BLaER1 treated with 17β-estradiol and CSF1 and Interleukin-3, amounts not matched to agents 10 nM and 100 nM (cell line): ENCODE results near the gene FLCN.

ENCODE experiments used
- H3K27ac ChIP-seq, 11 experiments: shearing (Covaris generic); formaldehyde crosslinking; 2 replicates each; pipeline ENCODE4 v1.8.1; 2022
- H3K27me3 ChIP-seq, 11 experiments: shearing (Covaris generic); formaldehyde crosslinking; 2 replicates each; pipeline ENCODE4 v1.8.1; 2022
- H3K36me3 ChIP-seq, 11 experiments: shearing (Covaris generic); formaldehyde crosslinking; 2 replicates each; pipeline ENCODE4 v1.8.1; 2022
- H3K4me1 ChIP-seq, 10 experiments: shearing (Covaris generic); formaldehyde crosslinking; 2 replicates each; pipeline ENCODE4 v1.8.1; 2022
- H3K4me2 ChIP-seq, 11 experiments: shearing (Covaris generic); formaldehyde crosslinking; 2 replicates each; pipeline ENCODE4 v1.8.1; 2022
- H3K4me3 ChIP-seq, 10 experiments: shearing (Covaris generic); formaldehyde crosslinking; 2 replicates each; pipeline ENCODE4 v1.8.1; 2022
- H3K9ac ChIP-seq, 11 experiments: shearing (Covaris generic); formaldehyde crosslinking; 2 replicates each; pipeline ENCODE4 v1.8.1; 2022
- H3K9me3 ChIP-seq, 11 experiments: shearing (Covaris generic); formaldehyde crosslinking; replicated peaks in 1 of 11; 2 replicates each; pipeline ENCODE4 v1.8.1; 2022
- H4K20me1 ChIP-seq, 11 experiments: shearing (Covaris generic); formaldehyde crosslinking; 2 replicates each; pipeline ENCODE4 v1.8.1; 2022
- Cebpa-rat ChIP-seq, 11 experiments: shearing (Covaris generic); IDR thresholded peaks; 2 replicates each; pipeline ENCODE4 v1.8.1; 2022

FLCN gene

GRCh38 chr17:17242246-17242645, 5.3 kb upstream of the FLCN start:
- no peak overlapping the region for H3K27ac ChIP-seq
- H3K4me2 ChIP-seq: no peak overlapping the region
- no peaks in the 10 kb centered on the region for H3K9me3 ChIP-seq
- peaks cover 19 to 32% (median 22%) of the 10 kb centered on the region in 11 experiments for H3K36me3 ChIP-seq
- no peaks in the 10 kb centered on the region for H3K27me3 ChIP-seq
- TF ChIP-seq Cebpa-rat (IDR thresholded peaks at IDR 0.05): no peak
- no peak overlapping the region for H3K4me3 ChIP-seq
- no peak overlapping the region for H3K9ac ChIP-seq
- peaks cover 0 to 5% (median 0%) of the 10 kb centered on the region in 11 experiments; a peak in 5 of 22 replicates for H4K20me1 ChIP-seq
- peaks cover 6 to 17% (median 8%) of the 10 kb centered on the region in 10 experiments; a peak in 18 of 20 replicates for H3K4me1 ChIP-seq

GRCh38 chr17:17241656-17242055, 4.7 kb upstream of the FLCN start:
- Histone ChIP-seq H4K20me1 (peaks cover 0 to under 1% (median 0%) of the 10 kb centered on the region in 11 experiments; a peak in 2 of 22 replicates), H3K9ac (no peak overlapping the region), H3K4me2 (no peak overlapping the region), H3K27ac (no peak overlapping the region), H3K4me3 (no peak overlapping the region), H3K4me1 (peaks cover 6 to 17% (median 8%) of the 10 kb centered on the region in 10 experiments; a peak in 18 of 20 replicates), H3K27me3 (no peaks in the 10 kb centered on the region), H3K9me3 (no peaks in the 10 kb centered on the region), H3K36me3 (peaks cover 13 to 26% (median 16%) of the 10 kb centered on the region in 11 experiments; a peak in 21 of 22 replicates)
- TF ChIP-seq Cebpa-rat (IDR thresholded peaks at IDR 0.05): no peak

- H4K20me1 ChIP-seq: peaks cover 11 to 19% (median 16%) of the 10 kb centered on the region in 11 experiments; a peak in 17 of 22 replicates
- no peak overlapping the region for H3K4me3 ChIP-seq
- H3K36me3 ChIP-seq: peaks cover 0 to 8% (median 0%) of the 10 kb centered on the region in 11 experiments; a peak in 5 of 22 replicates
- TF ChIP-seq Cebpa-rat (IDR thresholded peaks at IDR 0.05): no peak
- H3K9ac ChIP-seq: 0 out of 22 replicates have a peak overlapping the region, but pooled peaks of 1 of the 11 experiments have one; percentile 2
- H3K9me3 ChIP-seq: no peaks in the 10 kb centered on the region
- H3K4me1 ChIP-seq: peaks cover 17 to 35% (median 24%) of the 10 kb centered on the region in 10 experiments
- H3K4me2 ChIP-seq: 0 out of 22 replicates have a peak overlapping the region, but pooled peaks of 1 of the 11 experiments have one; percentile 4
- no peaks in the 10 kb centered on the region for H3K27me3 ChIP-seq
- no peak overlapping the region for H3K27ac ChIP-seq
Observed at GRCh38 chr17:17239832-17240231, 2.9 kb upstream of the FLCN start.

GRCh38 chr17:17236295-17237025, 508 bp downstream of the FLCN start:
- Histone ChIP-seq H3K4me3 (peak overlapping the region; percentile 84 to 98 (median 94)), H3K36me3 (peaks cover 10 to 20% (median 15%) of the 10 kb centered on the region in 11 experiments), H4K20me1 (peaks cover 11 to 51% (median 37%) of the 10 kb centered on the region in 11 experiments; a peak in 18 of 22 replicates), H3K27me3 (no peaks in the 10 kb centered on the region), H3K27ac (peak overlapping the region; percentile 98 to 100 (median 99)), H3K4me2 (peak overlapping the region; percentile 91 to 99 (median 96)), H3K4me1 (peaks cover 21 to 36% (median 26%) of the 10 kb centered on the region in 10 experiments), H3K9ac (peak overlapping the region; percentile 95 to 100 (median 98)), H3K9me3 (no peaks in the 10 kb centered on the region)
- no peak for TF ChIP-seq Cebpa-rat (IDR thresholded peaks at IDR 0.05)

- Histone ChIP-seq H3K9ac (peak overlapping the region; percentile 95 to 100 (median 98)), H3K4me3 (peak overlapping the region; percentile 84 to 98 (median 94)), H3K4me2 (peak overlapping the region; percentile 91 to 99 (median 96)), H3K36me3 (peaks cover 20 to 30% (median 25%) of the 10 kb centered on the region in 11 experiments), H3K27me3 (no peaks in the 10 kb centered on the region), H3K4me1 (peaks cover 21 to 36% (median 26%) of the 10 kb centered on the region in 10 experiments), H3K27ac (peak overlapping the region in 3 of 11 experiments; percentile 99 to 100 (median 100); a peak in 5 of 22 replicates), H4K20me1 (peaks cover 11 to 60% (median 37%) of the 10 kb centered on the region in 11 experiments; a peak in 18 of 22 replicates), H3K9me3 (no peaks in the 10 kb centered on the region)
- no peak for TF ChIP-seq Cebpa-rat (IDR thresholded peaks at IDR 0.05)
Observed at GRCh38 chr17:17235212-17236174, 1.5 kb downstream of the FLCN start.

GRCh38 chr17:17232303-17232621, 4.7 kb downstream of the FLCN start:
- no peak for TF ChIP-seq Cebpa-rat (IDR thresholded peaks at IDR 0.05)
- peaks cover 15 to 32% (median 24%) of the 10 kb centered on the region in 10 experiments for H3K4me1 ChIP-seq
- peak overlapping the region in 2 of 11 experiments; percentile 18 to 31; a peak in 2 of 22 replicates for H3K9ac ChIP-seq
- H3K27ac ChIP-seq: no peak overlapping the region
- no peaks in the 10 kb centered on the region for H3K9me3 ChIP-seq
- no peak overlapping the region for H3K4me3 ChIP-seq
- no peaks in the 10 kb centered on the region for H3K27me3 ChIP-seq
- peaks cover 52 to 62% (median 57%) of the 10 kb centered on the region in 11 experiments for H3K36me3 ChIP-seq
- H4K20me1 ChIP-seq: peaks cover 11 to 92% (median 42%) of the 10 kb centered on the region in 11 experiments; a peak in 18 of 22 replicates
- no peak overlapping the region for H3K4me2 ChIP-seq

- peaks cover 15 to 32% (median 24%) of the 10 kb centered on the region in 10 experiments for H3K4me1 ChIP-seq
- H4K20me1 ChIP-seq: peaks cover 11 to 97% (median 42%) of the 10 kb centered on the region in 11 experiments; a peak in 18 of 22 replicates
- no peak overlapping the region for H3K4me2 ChIP-seq
- no peak overlapping the region; a peak in 1 of 22 replicates for H3K9ac ChIP-seq
- no peak overlapping the region for H3K27ac ChIP-seq
- no peak for TF ChIP-seq Cebpa-rat (IDR thresholded peaks at IDR 0.05)
- H3K36me3 ChIP-seq: peaks cover 57 to 67% (median 62%) of the 10 kb centered on the region in 11 experiments
- H3K27me3 ChIP-seq: no peaks in the 10 kb centered on the region
- H3K9me3 ChIP-seq: no peaks in the 10 kb centered on the region
- H3K4me3 ChIP-seq: no peak overlapping the region
Observed at GRCh38 chr17:17231621-17232302, 5.2 kb downstream of the FLCN start.
